ENCODE measurements around the gene TMPRSS11B.
"Not testable (repeated sequence)": the region's sequence is repeated elsewhere in the genome, so short reads cannot be mapped to it uniquely, and the experiment has no call there.

Gene TMPRSS11B

GRCh38 chr4:68245594-68245993 is at the start of gene TMPRSS11B:
Gene TMPRSS11B (minus strand): TSS chr4:68245694. CDS start chr4:68245558, 136 bp downstream.
- DNase-seq (ENCODE audit: low read depth in 2 of 2) = no peak

- DNase-seq (ENCODE audit: low read depth in 2 of 2) = no peak
Measured at GRCh38 chr4:68291256-68291655, 45.8 kb upstream of the TMPRSS11B start.

- no peak for DNase-seq (ENCODE audit: low read depth in 2 of 2)
Measured at GRCh38 chr4:68288393-68288740, 42.9 kb upstream of the TMPRSS11B start.

GRCh38 chr4:68287704-68288392 is 42.4 kb upstream of the TMPRSS11B start:
- no peak for DNase-seq (ENCODE audit: low read depth in 2 of 2)

- DNase-seq (ENCODE audit: low read depth in 2 of 2) = no peak
Measured at GRCh38 chr4:68283714-68284113, 38.2 kb upstream of the TMPRSS11B start.

- DNase-seq (ENCODE audit: low read depth in 2 of 2) = no peak
Measured at GRCh38 chr4:68283095-68283494, 37.6 kb upstream of the TMPRSS11B start.

GRCh38 chr4:68281796-68282740 is 36.6 kb upstream of the TMPRSS11B start:
- not testable (repeated sequence) for DNase-seq (ENCODE audit: low read depth in 2 of 2)

- DNase-seq (ENCODE audit: low read depth in 2 of 2) = no peak
Measured at GRCh38 chr4:68278029-68278428, 32.5 kb upstream of the TMPRSS11B start.

- DNase-seq (ENCODE audit: low read depth in 2 of 2) = no peak
Measured at GRCh38 chr4:68277627-68278026, 32.1 kb upstream of the TMPRSS11B start.

GRCh38 chr4:68272860-68273259 is 27.4 kb upstream of the TMPRSS11B start:
- no peak for DNase-seq (ENCODE audit: low read depth in 2 of 2)

- no peak for DNase-seq (ENCODE audit: low read depth in 2 of 2)
Measured at GRCh38 chr4:68272380-68272779, 26.9 kb upstream of the TMPRSS11B start.

- no peak for DNase-seq (ENCODE audit: low read depth in 2 of 2)
Measured at GRCh38 chr4:68271851-68272357, 26.4 kb upstream of the TMPRSS11B start.

GRCh38 chr4:68267433-68267944 is 22.0 kb upstream of the TMPRSS11B start:
- no peak for DNase-seq (ENCODE audit: low read depth in 2 of 2)

GRCh38 chr4:68264875-68265565 is 19.5 kb upstream of the TMPRSS11B start:
- no peak for DNase-seq (ENCODE audit: low read depth in 2 of 2)

- DNase-seq (ENCODE audit: low read depth in 2 of 2) = no peak
Measured at GRCh38 chr4:68259191-68259590, 13.7 kb upstream of the TMPRSS11B start.

GRCh38 chr4:68257719-68258118 is 12.2 kb upstream of the TMPRSS11B start:
- no peak for DNase-seq (ENCODE audit: low read depth in 2 of 2)

GRCh38 chr4:68256284-68256683 is 10.8 kb upstream of the TMPRSS11B start:
- no peak for DNase-seq (ENCODE audit: low read depth in 2 of 2)

- peak; percentile 8 to 28 for DNase-seq (ENCODE audit: low read depth in 2 of 2)
Measured at GRCh38 chr4:68250151-68250930, 4.8 kb upstream of the TMPRSS11B start.

GRCh38 chr4:68249434-68249833 is 3.9 kb upstream of the TMPRSS11B start:
- no peak for DNase-seq (ENCODE audit: low read depth in 2 of 2)

- no peak for DNase-seq (ENCODE audit: low read depth in 2 of 2)
Measured at GRCh38 chr4:68240620-68241019, 4.9 kb downstream of the TMPRSS11B start.

GRCh38 chr4:68228568-68228967 is 16.9 kb downstream of the TMPRSS11B start:
- no peak for DNase-seq (ENCODE audit: low read depth in 2 of 2)

Measured in stimulated activated CD4-positive, alpha-beta T cell treated with anti-CD3 and anti-CD28 coated beads, Interleukin-4, amount 100 ng/mL, for 48 hours (primary cell).